H1 (cell line): ENCODE data around the gene CHD1L. TPM values are rescaled to one million over a fixed set of nuclear protein-coding genes. Genes with fewer than 3 reads are reported as not detected.

ENCODE experiments used
- CTCF ChIA-PET: fragments of 300-600 bp; sonication (Branson Sonifier 250); formaldehyde crosslinking; loops from one replicate; lab custom pipeline; 2021; ENCODE audit not compliant: partially characterized antibody; lab: Charles Lee
- POLR2A ChIA-PET: fragments of 300-600 bp; sonication (Branson Sonifier 250); formaldehyde crosslinking; loops from one replicate; lab custom pipeline; 2021; ENCODE audit warnings: inconsistent platforms; ENCODE audit not compliant: partially characterized antibody; lab: Charles Lee
- DNase-seq, 2 experiments: peaks; one replicate each; pipeline versions ENCODE4 v3.0.0 to v3.0.0-alpha.2; 2010 to 2022; ENCODE audit warnings: low spot score in 2 of 2, low read depth in 1 of 2, mixed read lengths in 1 of 2
- FAIRE-seq: peaks from 2 replicates; lab custom pipeline; 2011; peaks lifted over from hg19 to GRCh38; lab: Jason Lieb, UNC
- H2AFZ ChIP-seq: 2 replicates; pipeline ENCODE4 v1.8.1; 2012; ENCODE audit warnings: low read length, inconsistent platforms
- H2AK5ac ChIP-seq: 2 replicates; pipeline ENCODE4 v1.6.1; 2013; ENCODE audit warnings: low read depth, low read length
- H2BK120ac ChIP-seq: replicated peaks from 2 replicates; pipeline ENCODE3; 2013; ENCODE audit warnings: low read depth, low read length, inconsistent platforms
- H2BK12ac ChIP-seq: 2 replicates; pipeline ENCODE4 v1.6.1; 2013; ENCODE audit warnings: low read depth, low read length
- H2BK15ac ChIP-seq: 2 replicates; pipeline ENCODE4 v1.6.1; 2013; ENCODE audit warnings: low read length
- H2BK20ac ChIP-seq: 2 replicates; pipeline ENCODE4 v1.6.1; 2013; ENCODE audit warnings: low read length
- H2BK5ac ChIP-seq: 2 replicates; pipeline ENCODE4 v1.6.1; 2013; ENCODE audit warnings: low read depth, low read length
- H3K14ac ChIP-seq: 2 replicates; pipeline ENCODE4 v1.6.1; 2013; ENCODE audit warnings: inconsistent platforms; ENCODE audit not compliant: insufficient read length
- H3K18ac ChIP-seq: 2 replicates; pipeline ENCODE4 v1.6.1; 2013; ENCODE audit warnings: low read length; ENCODE audit errors: extremely low read depth
- H3K23ac ChIP-seq: 2 replicates; pipeline ENCODE4 v1.6.1; 2013; ENCODE audit warnings: inconsistent platforms; ENCODE audit not compliant: insufficient read length
- H3K23me2 ChIP-seq: 2 replicates; pipeline ENCODE4 v1.6.1; 2013; ENCODE audit warnings: low read depth, low read length
- H3K27ac ChIP-seq: 2 replicates; pipeline ENCODE4 v1.6.1; 2011; ENCODE audit warnings: low read depth, low read length, inconsistent platforms
- H3K27me3 ChIP-seq, 4 experiments: replicated peaks in 1 of 4; 1 replicate in 1 of 4; 2 replicates in 3 of 4; pipeline versions ENCODE4 v1.6.1 to v1.8.1; 2011 to 2013; ENCODE audit warnings: low read length in 3 of 4, mild to moderate bottlenecking in 3 of 4, inconsistent platforms in 2 of 4, mixed read lengths in 2 of 4, moderate library complexity in 1 of 4; ENCODE audit not compliant: control insufficient read depth in 3 of 4, insufficient read depth in 3 of 4; ENCODE audit errors: extremely low read depth in 1 of 4
- H3K36me3 ChIP-seq, 4 experiments: 2 replicates each; pipeline versions ENCODE4 v1.6.1 to v1.8.1; 2011 to 2013; ENCODE audit warnings: mild to moderate bottlenecking in 4 of 4, low read length in 3 of 4, moderate library complexity in 2 of 4, control low read depth in 1 of 4, inconsistent platforms in 1 of 4; ENCODE audit not compliant: insufficient read depth in 4 of 4, control insufficient read depth in 2 of 4
- H3K4ac ChIP-seq: replicated peaks from 2 replicates; pipeline ENCODE3; 2013; ENCODE audit warnings: low read length, low read depth, mixed read lengths, inconsistent platforms; ENCODE audit not compliant: insufficient read length
- H3K4me1 ChIP-seq, 4 experiments: replicated peaks in 1 of 4; 1 replicate in 1 of 4; 2 replicates in 3 of 4; pipeline versions ENCODE4 v1.6.1 to v1.8.1; 2011 to 2013; ENCODE audit warnings: low read length in 3 of 4, inconsistent platforms in 2 of 4, mixed read lengths in 1 of 4; ENCODE audit not compliant: insufficient read depth in 4 of 4, control insufficient read depth in 3 of 4
- H3K4me2 ChIP-seq, 2 experiments: 2 replicates each; pipeline versions ENCODE4 v1.6.1 to v1.8.1; 2011 to 2013; ENCODE audit warnings: low read depth in 2 of 2, low read length in 2 of 2, control low read depth in 1 of 2, inconsistent platforms in 1 of 2, mild to moderate bottlenecking in 1 of 2; ENCODE audit not compliant: insufficient read depth in 1 of 2
- H3K4me3 ChIP-seq, 4 experiments: fragments of 200-600, 300-600 bp in 1 of 4; sonication (generic), shearing (Covaris generic), sonication (Bioruptor Twin) in 1 of 4; 2 replicates each; pipeline versions ENCODE4 v1.5.1 to v1.8.1; 2011 to 2016; ENCODE audit warnings: low read length in 4 of 4, low read depth in 3 of 4, control low read depth in 2 of 4, inconsistent platforms in 2 of 4, mild to moderate bottlenecking in 2 of 4, mixed read lengths in 1 of 4, moderate library complexity in 1 of 4; ENCODE audit not compliant: insufficient read depth in 2 of 4; ENCODE audit errors: extremely low read depth in 1 of 4
- H3K56ac ChIP-seq: replicated peaks from 2 replicates; pipeline ENCODE3; 2013; ENCODE audit warnings: low read depth, mild to moderate bottlenecking, mixed read lengths, low read length, inconsistent platforms; ENCODE audit not compliant: insufficient read length
- H3K79me1 ChIP-seq: 2 replicates; pipeline ENCODE4 v1.6.1; 2013; ENCODE audit warnings: low read depth, low read length, control low read depth
- H3K79me2 ChIP-seq, 2 experiments: 2 replicates each; pipeline versions ENCODE4 v1.6.1 to v1.8.1; 2012 to 2013; ENCODE audit warnings: low read length in 2 of 2, mild to moderate bottlenecking in 2 of 2, inconsistent platforms in 1 of 2; ENCODE audit not compliant: insufficient read depth in 2 of 2, control insufficient read depth in 1 of 2
- H3K9ac ChIP-seq, 4 experiments: replicated peaks in 1 of 4; 1 replicate in 1 of 4; 2 replicates in 3 of 4; pipeline versions ENCODE4 v1.6.1 to v1.8.1; 2011 to 2013; ENCODE audit warnings: low read depth in 3 of 4, low read length in 3 of 4, control low read depth in 2 of 4, mild to moderate bottlenecking in 2 of 4, moderate library complexity in 2 of 4, inconsistent platforms in 1 of 4; ENCODE audit errors: extremely low read depth in 1 of 4
- H3K9me3 ChIP-seq, 2 experiments: 2 replicates each; pipeline versions ENCODE4 v1.6.1 to v1.8.1; 2012 to 2013; ENCODE audit warnings: mild to moderate bottlenecking in 2 of 2, moderate library complexity in 2 of 2, control low read depth in 1 of 2, inconsistent platforms in 1 of 2, low read depth in 1 of 2, low read length in 1 of 2, mixed read lengths in 1 of 2; ENCODE audit not compliant: insufficient read depth in 2 of 2
- H4K20me1 ChIP-seq, 2 experiments: replicated peaks in 1 of 2; 2 replicates each; pipeline versions ENCODE3 to v1.8.1; 2011 to 2013; ENCODE audit warnings: inconsistent platforms in 2 of 2, low read length in 2 of 2, mild to moderate bottlenecking in 1 of 2; ENCODE audit not compliant: insufficient read depth in 2 of 2, control insufficient read depth in 1 of 2
- H4K5ac ChIP-seq: 2 replicates; pipeline ENCODE4 v1.6.1; 2013; ENCODE audit warnings: low read length, low read depth, mixed read lengths, inconsistent platforms; ENCODE audit not compliant: insufficient read length
- H4K8ac ChIP-seq: 2 replicates; pipeline ENCODE4 v1.8.0; 2013; ENCODE audit warnings: mild to moderate bottlenecking, moderate library complexity, low read length, inconsistent platforms; ENCODE audit not compliant: insufficient read depth; ENCODE audit errors: extremely low read depth
- H4K91ac ChIP-seq: replicated peaks from 2 replicates; pipeline ENCODE3; 2013; ENCODE audit warnings: low read length, mixed read lengths, inconsistent platforms; ENCODE audit not compliant: insufficient read length
- ASH2L ChIP-seq: fragments of 200-600, 300-600 bp; sonication (generic); IDR thresholded peaks from one replicate; pipeline ENCODE4 v1.7.1; 2017; ENCODE audit warnings: low read length
- CEBPB ChIP-seq: IDR thresholded peaks from 2 replicates; pipeline ENCODE4 v1.6.1; 2012; ENCODE audit warnings: low read depth, low read length
- EZH2 ChIP-seq: fragments of 200-600 bp; sonication (generic); IDR thresholded peaks from 2 replicates; pipeline ENCODE4 v1.7.1; 2012; ENCODE audit warnings: low read depth, mild to moderate bottlenecking, moderate library complexity, low read length, inconsistent platforms; ENCODE audit not compliant: severe bottlenecking
- HDAC2 ChIP-seq, 2 experiments: fragments of 300-600 bp in 1 of 2; sonication (generic) in 1 of 2; IDR thresholded peaks; 2 replicates each; pipeline ENCODE4 v1.6.1; 2011 to 2012; ENCODE audit warnings: low read depth in 2 of 2, low read length in 2 of 2, mild to moderate bottlenecking in 2 of 2, moderate library complexity in 2 of 2, borderline replicate concordance in 1 of 2, inconsistent platforms in 1 of 2
- POLR2AphosphoS5 ChIP-seq: IDR thresholded peaks from 2 replicates; pipeline ENCODE4 v1.6.1; 2011; ENCODE audit warnings: low read depth, low read length
- SAP30 ChIP-seq: fragments of 300-600 bp; sonication (generic); IDR thresholded peaks from 2 replicates; pipeline ENCODE4 v1.7.1; 2012; ENCODE audit warnings: low read length, moderate library complexity, mild to moderate bottlenecking, inconsistent platforms; ENCODE audit not compliant: insufficient read depth, insufficient replicate concordance
- SUZ12 ChIP-seq: fragments of 200-600 bp; sonication (generic); IDR thresholded peaks from 2 replicates; pipeline ENCODE4 v1.6.1; 2012; ENCODE audit warnings: mild to moderate bottlenecking, inconsistent platforms, low read length, moderate library complexity, mixed read lengths
- TAF7 ChIP-seq: optimal IDR thresholded peaks from 2 replicates; pipeline ENCODE3; 2011; ENCODE audit warnings: low read depth, mild to moderate bottlenecking, inconsistent platforms, low read length, moderate library complexity, borderline replicate concordance
- WGBS, 2 experiments: shearing (Covaris generic) in 1 of 2; methylation state at CpG; one replicate each; pipeline versions ENCODE4 v1.1.6 to v1.1.7; 2013 to 2015; ENCODE audit warnings: low lambda C conversion rate in 2 of 2, mixed read lengths in 2 of 2, inconsistent platforms in 1 of 2, low coverage in 1 of 2, missing lambda C conversion rate in 1 of 2; ENCODE audit not compliant: insufficient replicate concordance in 2 of 2, insufficient coverage in 1 of 2, insufficient read length in 1 of 2; ENCODE audit errors: extremely low coverage in 1 of 2, missing lambda C conversion rate in 1 of 2; 5-methylcytosine and 5-hydroxymethylcytosine counted together
- polyA plus RNA-seq, 7 experiments: library from polyadenylated mRNA; depleted of rRNA in 3 of 7; stranded (reverse) in 5 of 7; unstranded in 2 of 7; fragments of >200 nt in 5 of 7; fragments of 200-250 nt in 2 of 7; gene quantifications; 1 replicate in 5 of 7; 2 replicates in 1 of 7; 4 replicates in 1 of 7; pipeline versions ENCODE4 v1.2.1 to v1.2.3, GENCODE V29; 2011 to 2013; ENCODE audit warnings: missing spikeins in 2 of 7, mixed read lengths in 2 of 7
- total RNA-seq: library from RNA; stranded (reverse); fragmentation: NEBNext Ultra II Directional; extraction: Animal tissue kit (Norgen Biotek cat#: 25700); gene quantifications from 2 replicates; pipeline ENCODE4 v1.2.1, GENCODE V29; 2021

CHD1L gene
- total and polyA plus RNA-seq, 2 of the 8 experiments (the other 6 are each of a cell fraction or from before 2014, with no cell fraction given): 20.2 to 51.2 TPM

- Histone ChIP-seq H2AK5ac (no peak overlapping the region), H2BK15ac (no peak overlapping the region), H3K4me3 (no peak overlapping the region), H3K27ac (no peak overlapping the region), H3K4ac (no peak overlapping the region), H2BK120ac (no peak overlapping the region), H3K4me2 (no peak overlapping the region), H2BK12ac (no peak overlapping the region), H3K9me3 (no peaks in the 10 kb centered on the region), H4K91ac (no peak overlapping the region), H3K23ac (no peak overlapping the region), H3K14ac (no peak overlapping the region), H3K79me2 (no peaks in the 10 kb centered on the region), H4K8ac (no peak overlapping the region), H3K79me1 (no peaks in the 10 kb centered on the region), H3K18ac (no peak overlapping the region), H2BK5ac (no peak overlapping the region), H3K27me3 (no peaks in the 10 kb centered on the region), H3K23me2 (no peaks in the 10 kb centered on the region), H4K20me1 (no peaks in the 10 kb centered on the region), H3K4me1 (no peaks in the 10 kb centered on the region), H3K36me3 (no peaks in the 10 kb centered on the region), H4K5ac (no peak overlapping the region), H3K9ac (no peak overlapping the region), H3K56ac (no peak overlapping the region), H2BK20ac (no peak overlapping the region), H2AFZ (no peak overlapping the region)
- WGBS, 2 experiments: 86% methylated on average over 3 of the region's 3 CpGs; no CpG with 5 or more reads in 1 of the 2 experiments
- FAIRE-seq: no peak
- CTCF ChIA-PET: no interaction called here
- no peak for DNase-seq
- POLR2A ChIA-PET: interaction anchor here (1.1 kb wide), 1 partner anchor 126 kb away, joined by 3 read pairs; no protein-coding TSS in a partner anchor
- TF ChIP-seq SAP30 (no peak), TAF7 (no peak), POLR2AphosphoS5 (no peak), SUZ12 (no peak), CEBPB (no peak), ASH2L (no peak), HDAC2 (IDR thresholded peaks at IDR 0.05; ENCODE audit: borderline replicate concordance in 1 of 2, low read depth in 2 of 2, low read length in 2 of 2) (no peak), EZH2 (no peak)
Observed at GRCh38 chr1:147209825-147210821, 32.4 kb upstream of the CHD1L start.
